Measurements from ENCODE around the gene PRCP.

Gene PRCP

GRCh38 chr11:82906236-82906635 is 6.0 kb upstream of the PRCP start:
- DNase-seq, result no peak

GRCh38 chr11:82903843-82904586 is 3.8 kb upstream of the PRCP start:
- DNase-seq, result no peak

- no peak for DNase-seq
These were observed 2.6 kb upstream of the PRCP start for GRCh38 chr11:82902880-82903279.

GRCh38 chr11:82901922-82902485 is 1.8 kb upstream of the PRCP start:
- DNase-seq, result no peak

GRCh38 chr11:82901165-82901921 is 1.1 kb upstream of the PRCP start, which contains the start of gene DDIAS:
Gene DDIAS, plus strand, starts transcription at chr11:82901736. Its CDS starts 13,003 bp downstream, at chr11:82914739.
- DNase-seq, result peak; percentile 89

- DNase-seq, result no peak
These were observed 313 bp downstream of the PRCP start for GRCh38 chr11:82899957-82900276.

- DNase-seq, result no peak
These were observed 927 bp downstream of the PRCP start for GRCh38 chr11:82899186-82899820.

- DNase-seq, result no peak
These were observed 2.0 kb downstream of the PRCP start for GRCh38 chr11:82898241-82898640.

- DNase-seq, result no peak
These were observed 4.0 kb downstream of the PRCP start for GRCh38 chr11:82896183-82896582.

- no peak for DNase-seq
These were observed 4.7 kb downstream of the PRCP start for GRCh38 chr11:82895437-82896091.

GRCh38 chr11:82892611-82893169 is 7.5 kb downstream of the PRCP start:
- DNase-seq, result no peak

GRCh38 chr11:82890936-82891335 is 9.3 kb downstream of the PRCP start:
- DNase-seq, result no peak

- DNase-seq, result no peak
These were observed 10.3 kb downstream of the PRCP start for GRCh38 chr11:82890002-82890341.

GRCh38 chr11:82889133-82890001 is 10.9 kb downstream of the PRCP start:
- DNase-seq, result no peak

GRCh38 chr11:82883853-82884252 is 16.4 kb downstream of the PRCP start:
- no peak for DNase-seq

GRCh38 chr11:82874646-82875523 is 25.3 kb downstream of the PRCP start:
- no peak for DNase-seq

GRCh38 chr11:82873919-82874333 is 26.3 kb downstream of the PRCP start:
- no peak for DNase-seq

GRCh38 chr11:82872377-82873150 is 27.7 kb downstream of the PRCP start:
- DNase-seq, result no peak

- DNase-seq, result no peak
These were observed 28.6 kb downstream of the PRCP start for GRCh38 chr11:82871646-82872045.

- no peak for DNase-seq
These were observed 30.6 kb downstream of the PRCP start for GRCh38 chr11:82869657-82870056.

Measured in DMS 273 treated with DMSO at 0.1 percent for 48 hours (cell line).